Calu3 (cell line): ENCODE measurements around the gene AUH. TPM values are rescaled to one million over a fixed set of nuclear protein-coding genes. Genes with fewer than 3 reads are reported as not detected.
A peak's percentile ranks its signal among the peaks of the same experiment; 100 is the strongest.

Experiments
- BruUV-seq: library from RNA; stranded (reverse); fragments of 400-500 nt; replicated peaks from 2 replicates; lab custom pipeline; 2021; lab: Mats Ljungman, UMichigan
- CTCF ChIA-PET: fragments of 300-600 bp; sonication (Branson Sonifier 250); formaldehyde crosslinking; loops from one replicate; lab custom pipeline; 2022; ENCODE audit warnings: antibody characterized with exemption; lab: Charles Lee
- DNase-seq: peaks from one replicate; pipeline ENCODE4 v3.0.0; 2022
- H3K27ac Mint-ChIP-seq: one replicate; pipeline ENCODE4 v1.8.0; 2022; ENCODE audit warnings: mixed read lengths; ENCODE audit not compliant: unreplicated experiment
- H3K27me3 Mint-ChIP-seq: one replicate; pipeline ENCODE4 v1.8.0; 2022; ENCODE audit warnings: mixed read lengths; ENCODE audit not compliant: unreplicated experiment
- H3K36me3 Mint-ChIP-seq: one replicate; pipeline ENCODE4 v1.8.0; 2022; ENCODE audit warnings: mild to moderate bottlenecking, moderate library complexity, mixed read lengths; ENCODE audit not compliant: insufficient read depth, unreplicated experiment
- H3K4me1 Mint-ChIP-seq: one replicate; pipeline ENCODE4 v1.8.0; 2022; ENCODE audit warnings: mild to moderate bottlenecking, low read depth, mixed read lengths; ENCODE audit not compliant: unreplicated experiment
- H3K4me3 Mint-ChIP-seq: one replicate; pipeline ENCODE4 v1.8.0; 2022; ENCODE audit warnings: mild to moderate bottlenecking, low read depth, moderate library complexity, mixed read lengths; ENCODE audit not compliant: unreplicated experiment
- H3K9me3 Mint-ChIP-seq: one replicate; pipeline ENCODE4 v1.8.0; 2022; ENCODE audit warnings: low read depth, mixed read lengths; ENCODE audit not compliant: unreplicated experiment
- CTCF ChIP-seq: fragments of 200-600 bp; IDR thresholded peaks from one replicate; pipeline ENCODE4 v1.8.0; 2022; ENCODE audit warnings: antibody characterized with exemption; ENCODE audit not compliant: unreplicated experiment
- intact Hi-C: fragments of 100-400 bp; cut with micrococcal nuclease; formaldehyde crosslinking; loops from one replicate; pipeline ENCODE4 v1.10.0; 2022; ENCODE audit not compliant: unreplicated experiment
- total RNA-seq: library from RNA; stranded (reverse); gene quantifications from 2 replicates; pipeline ENCODE4 v1.2.3, GENCODE V29; 2022

Gene AUH
- total RNA-seq, 1 experiment from 2014 or later, result 13.4 TPM

- Mint-ChIP-seq H3K27ac (peak overlapping the region; percentile 89), H3K27me3 (no peaks in the 10 kb centered on the region), H3K9me3 (no peaks in the 10 kb centered on the region), H3K4me1 (peaks cover 25% of the 10 kb centered on the region), H3K36me3 (peaks cover 17% of the 10 kb centered on the region), H3K4me3 (peak overlapping the region; percentile 66)
- peak; percentile 69 for DNase-seq
- intact Hi-C loops, result loop anchor here (10.0 kb wide), 1 partner anchor 158 kb away; no protein-coding TSS in a partner anchor
- no peak for TF ChIP-seq CTCF
- TSS peak; percentile 93 for BruUV-seq
- CTCF ChIA-PET, result interaction anchor here (0.8 to 1.2 kb wide), 3 partner anchors 10 to 54 kb away, joined by 3 to 4 read pairs (median 4); no protein-coding TSS in a partner anchor
These were observed 168.5 kb downstream of the AUH start for GRCh38 chr9:91193087-91193657.

- no TSS peak for BruUV-seq
- no peak for DNase-seq
- TF ChIP-seq CTCF, result no peak
- peak overlapping the region; percentile 66 for H3K4me3 Mint-ChIP-seq
- peaks cover 26% of the 10 kb centered on the region for H3K4me1 Mint-ChIP-seq
- CTCF ChIA-PET, result interaction anchor here (0.8 to 1.2 kb wide), 3 partner anchors 10 to 53 kb away, joined by 3 to 4 read pairs (median 4); no protein-coding TSS in a partner anchor
- intact Hi-C loops, result loop anchor here (10.0 kb wide), 1 partner anchor 158 kb away; no protein-coding TSS in a partner anchor
- no peaks in the 10 kb centered on the region for H3K9me3 Mint-ChIP-seq
- H3K27me3 Mint-ChIP-seq, result no peaks in the 10 kb centered on the region
- H3K27ac Mint-ChIP-seq, result peak overlapping the region; percentile 89
- H3K36me3 Mint-ChIP-seq, result peaks cover 13% of the 10 kb centered on the region
These were observed 169.2 kb downstream of the AUH start for GRCh38 chr9:91192381-91193086.

GRCh38 chr9:91191411-91192380 lies 170.0 kb downstream of the AUH start:
- Mint-ChIP-seq H3K9me3 (no peaks in the 10 kb centered on the region), H3K36me3 (peaks cover 7% of the 10 kb centered on the region), H3K27ac (peak overlapping the region; percentile 52), H3K4me1 (peaks cover 34% of the 10 kb centered on the region), H3K27me3 (no peaks in the 10 kb centered on the region), H3K4me3 (no peak overlapping the region)
- intact Hi-C loops, result loop anchor here (10.0 kb wide), 1 partner anchor 157 kb away; no protein-coding TSS in a partner anchor
- no peak for DNase-seq
- BruUV-seq, result no TSS peak
- CTCF ChIA-PET, result interaction anchor here (1.0 to 1.2 kb wide), 2 partner anchors 9 to 27 kb away, joined by 3 to 4 read pairs; no protein-coding TSS in a partner anchor
- TF ChIP-seq CTCF, result no peak

GRCh38 chr9:91190062-91190461 lies 171.7 kb downstream of the AUH start:
- Mint-ChIP-seq H3K27ac (no peak overlapping the region), H3K27me3 (no peaks in the 10 kb centered on the region), H3K9me3 (no peaks in the 10 kb centered on the region), H3K36me3 (peaks cover 7% of the 10 kb centered on the region), H3K4me1 (peaks cover 35% of the 10 kb centered on the region), H3K4me3 (no peak overlapping the region)
- CTCF ChIA-PET, result no interaction called here
- intact Hi-C loops, result loop anchor here (10.0 kb wide), 1 partner anchor 155 kb away; no protein-coding TSS in a partner anchor
- no TSS peak for BruUV-seq
- no peak for TF ChIP-seq CTCF
- DNase-seq, result no peak
